Esophagus muscularis mucosa (tissue), 3 donors: ENCODE data around the gene PTPRN2.

Experiments
- CTCF ChIP-seq, 3 experiments: fragments of 200-600 bp in 2 of 3; fragments of 450-650 bp in 1 of 3; sonication (generic) in 2 of 3; IDR thresholded peaks; one replicate each; pipeline ENCODE4 v1.5.1; 2017 to 2019; ENCODE audit warnings: antibody characterized with exemption in 3 of 3, mild to moderate bottlenecking in 2 of 3, moderate library complexity in 1 of 3
- POLR2A ChIP-seq: fragments of 450-650 bp; IDR thresholded peaks from one replicate; pipeline ENCODE4 v1.6.1; 2017; ENCODE audit warnings: antibody characterized with exemption, moderate library complexity, mild to moderate bottlenecking, low read depth

GRCh38 chr7:157722137-157723060, 865.2 kb downstream of the PTPRN2 start:
- TF ChIP-seq CTCF (IDR thresholded peaks at IDR 0.05) (no peak), POLR2A (no peak)
